Uterus (tissue), 2 donors: ENCODE measurements around the gene RNU6-1.

Experiments
- POLR2A ChIP-seq, 2 donors: fragments of 450-650 bp; IDR thresholded peaks; one replicate each; pipeline ENCODE4 v1.6.1; 2016; ENCODE audit warnings: antibody characterized with exemption in 2 of 2, mild to moderate bottlenecking in 1 of 2, moderate library complexity in 1 of 2
- TF ChIP-seq, protein P1 (sequence below), 4 experiments: fragments of 200-600 bp in 2 of 4; fragments of 450-650 bp in 2 of 4; sonication (generic) in 2 of 4; IDR thresholded peaks; one replicate each; pipeline ENCODE4 v1.5.1; 2016 to 2019; ENCODE audit warnings: antibody characterized with exemption in 4 of 4, mild to moderate bottlenecking in 2 of 4, moderate library complexity in 1 of 4

DNA sequence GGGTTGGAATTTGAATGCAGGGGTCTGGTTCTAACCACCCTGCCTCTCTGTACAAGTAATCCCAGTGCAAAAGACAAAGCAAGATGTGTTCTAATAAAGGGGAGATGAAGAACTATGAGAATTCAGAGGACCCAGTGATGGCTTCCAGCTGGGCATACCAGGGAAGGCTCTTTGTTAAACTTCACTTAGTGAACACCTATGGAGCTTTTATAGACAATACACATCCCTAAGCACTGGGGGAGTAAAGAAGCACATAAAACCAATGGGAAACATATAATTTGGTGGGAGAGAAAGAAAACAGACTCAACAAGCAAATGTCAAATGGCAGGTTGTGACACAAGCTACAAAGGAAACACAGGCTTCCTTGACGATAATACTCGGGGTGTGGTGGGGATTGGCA, 47.9 kb upstream of the RNU6-1 start:
- TF ChIP-seq, protein P1, sequence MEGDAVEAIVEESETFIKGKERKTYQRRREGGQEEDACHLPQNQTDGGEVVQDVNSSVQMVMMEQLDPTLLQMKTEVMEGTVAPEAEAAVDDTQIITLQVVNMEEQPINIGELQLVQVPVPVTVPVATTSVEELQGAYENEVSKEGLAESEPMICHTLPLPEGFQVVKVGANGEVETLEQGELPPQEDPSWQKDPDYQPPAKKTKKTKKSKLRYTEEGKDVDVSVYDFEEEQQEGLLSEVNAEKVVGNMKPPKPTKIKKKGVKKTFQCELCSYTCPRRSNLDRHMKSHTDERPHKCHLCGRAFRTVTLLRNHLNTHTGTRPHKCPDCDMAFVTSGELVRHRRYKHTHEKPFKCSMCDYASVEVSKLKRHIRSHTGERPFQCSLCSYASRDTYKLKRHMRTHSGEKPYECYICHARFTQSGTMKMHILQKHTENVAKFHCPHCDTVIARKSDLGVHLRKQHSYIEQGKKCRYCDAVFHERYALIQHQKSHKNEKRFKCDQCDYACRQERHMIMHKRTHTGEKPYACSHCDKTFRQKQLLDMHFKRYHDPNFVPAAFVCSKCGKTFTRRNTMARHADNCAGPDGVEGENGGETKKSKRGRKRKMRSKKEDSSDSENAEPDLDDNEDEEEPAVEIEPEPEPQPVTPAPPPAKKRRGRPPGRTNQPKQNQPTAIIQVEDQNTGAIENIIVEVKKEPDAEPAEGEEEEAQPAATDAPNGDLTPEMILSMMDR (IDR thresholded peaks at IDR 0.05): no peak
- no peak for TF ChIP-seq POLR2A (IDR thresholded peaks at IDR 0.05)
